Panc1 (cell line): ENCODE results near the gene SERPINA9. TPM values are rescaled to one million over a fixed set of nuclear protein-coding genes. Genes with fewer than 3 reads are reported as not detected.

ENCODE experiments used
- total RNA-seq: library from RNA; stranded (reverse); gene quantifications from one replicate; pipeline ENCODE4 v1.2.1, GENCODE V29; 2021; ENCODE audit not compliant: unreplicated experiment

Gene SERPINA9
- total RNA-seq, 1 experiment from 2014 or later = not detected

Other genes with a start within 250 kb of the SERPINA9 start
- gene SERPINA10, start 182.9 kb downstream of the SERPINA9 start, total RNA-seq = 0.03 TPM
- not detected for gene SERPINA6, start 152.9 kb downstream of the SERPINA9 start, total RNA-seq
- not detected for gene SERPINA2, start 109.5 kb downstream of the SERPINA9 start, total RNA-seq
- gene SERPINA1, start 87.6 kb downstream of the SERPINA9 start, total RNA-seq = 4.9 TPM
- not detected for gene SERPINA11, start 23.4 kb downstream of the SERPINA9 start, total RNA-seq
- gene SERPINA12, start 33.3 kb upstream of the SERPINA9 start, total RNA-seq = not detected
- gene SERPINA4, start 85.2 kb upstream of the SERPINA9 start, total RNA-seq = 0.10 TPM
- 0.49 TPM for gene SERPINA5, start 105.2 kb upstream of the SERPINA9 start, total RNA-seq
- 5.7 TPM for gene SERPINA3, start 136.2 kb upstream of the SERPINA9 start, total RNA-seq